ENCODE measurements around the gene DLG3. TPM values are rescaled to one million over a fixed set of nuclear protein-coding genes. Genes with fewer than 3 reads are reported as not detected.
A peak's percentile ranks its signal among the peaks of the same experiment; 100 is the strongest.

The DLG3 gene
- total and polyA plus RNA-seq, 2 donors from 2014 or later, result 14.2 to 38.3 TPM

GRCh38 chrX:70446380-70447350 lies 2.0 kb downstream of the DLG3 start:
- Histone ChIP-seq H3K4me1 (ENCODE audit: control insufficient read depth in 2 of 3, insufficient read depth in 2 of 3, low read depth in 1 of 3, low read length in 3 of 3) (no peaks in the 10 kb centered on the region), H3K27ac (ENCODE audit: low read depth in 2 of 2, low read length in 2 of 2) (no peak overlapping the region), H3K4me3 (ENCODE audit: low read length in 3 of 3) (no peak overlapping the region), H3K9ac (ENCODE audit: low read length in 3 of 3) (no peak overlapping the region), H3K9me3 (ENCODE audit: control insufficient read depth in 2 of 3, insufficient read depth in 1 of 3, low read length in 3 of 3) (no peaks in the 10 kb centered on the region), H3K27me3 (ENCODE audit: control insufficient read depth, insufficient read depth, low read length) (peaks cover 2% of the 10 kb centered on the region), H3K36me3 (ENCODE audit: control insufficient read depth in 2 of 3, insufficient read depth in 3 of 3, low read length in 3 of 3) (no peaks in the 10 kb centered on the region)
- DNase-seq, result no peak
- no peak for FAIRE-seq
- TF ChIP-seq, protein P1, sequence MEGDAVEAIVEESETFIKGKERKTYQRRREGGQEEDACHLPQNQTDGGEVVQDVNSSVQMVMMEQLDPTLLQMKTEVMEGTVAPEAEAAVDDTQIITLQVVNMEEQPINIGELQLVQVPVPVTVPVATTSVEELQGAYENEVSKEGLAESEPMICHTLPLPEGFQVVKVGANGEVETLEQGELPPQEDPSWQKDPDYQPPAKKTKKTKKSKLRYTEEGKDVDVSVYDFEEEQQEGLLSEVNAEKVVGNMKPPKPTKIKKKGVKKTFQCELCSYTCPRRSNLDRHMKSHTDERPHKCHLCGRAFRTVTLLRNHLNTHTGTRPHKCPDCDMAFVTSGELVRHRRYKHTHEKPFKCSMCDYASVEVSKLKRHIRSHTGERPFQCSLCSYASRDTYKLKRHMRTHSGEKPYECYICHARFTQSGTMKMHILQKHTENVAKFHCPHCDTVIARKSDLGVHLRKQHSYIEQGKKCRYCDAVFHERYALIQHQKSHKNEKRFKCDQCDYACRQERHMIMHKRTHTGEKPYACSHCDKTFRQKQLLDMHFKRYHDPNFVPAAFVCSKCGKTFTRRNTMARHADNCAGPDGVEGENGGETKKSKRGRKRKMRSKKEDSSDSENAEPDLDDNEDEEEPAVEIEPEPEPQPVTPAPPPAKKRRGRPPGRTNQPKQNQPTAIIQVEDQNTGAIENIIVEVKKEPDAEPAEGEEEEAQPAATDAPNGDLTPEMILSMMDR (IDR thresholded peaks at IDR 0.05; ENCODE audit: borderline replicate concordance, extremely low read depth, insufficient read depth), result no peak
- intact Hi-C loops (cut with DNase I), result no loop called here

- H3K27me3 ChIP-seq (ENCODE audit: control insufficient read depth, insufficient read depth, low read length), result no peaks in the 10 kb centered on the region
- FAIRE-seq, result no peak
- intact Hi-C loops (cut with DNase I), result no loop called here
- H3K9me3 ChIP-seq (ENCODE audit: control insufficient read depth in 2 of 3, insufficient read depth in 1 of 3, low read length in 3 of 3), result no peaks in the 10 kb centered on the region
- no peak for DNase-seq
- H3K36me3 ChIP-seq (ENCODE audit: control insufficient read depth in 2 of 3, insufficient read depth in 3 of 3, low read length in 3 of 3), result no peaks in the 10 kb centered on the region
- H3K9ac ChIP-seq (ENCODE audit: low read length in 3 of 3), result no peak overlapping the region
- H3K4me1 ChIP-seq (ENCODE audit: control insufficient read depth in 2 of 3, insufficient read depth in 2 of 3, low read depth in 1 of 3, low read length in 3 of 3), result no peaks in the 10 kb centered on the region
- no peak overlapping the region for H3K27ac ChIP-seq (ENCODE audit: low read depth in 2 of 2, low read length in 2 of 2)
- no peak overlapping the region for H3K4me3 ChIP-seq (ENCODE audit: low read length in 3 of 3)
- TF ChIP-seq, protein P1 (IDR thresholded peaks at IDR 0.05; ENCODE audit: borderline replicate concordance, extremely low read depth, insufficient read depth), result no peak
Measured at GRCh38 chrX:70449457-70449966, 4.9 kb downstream of the DLG3 start.

DNA sequence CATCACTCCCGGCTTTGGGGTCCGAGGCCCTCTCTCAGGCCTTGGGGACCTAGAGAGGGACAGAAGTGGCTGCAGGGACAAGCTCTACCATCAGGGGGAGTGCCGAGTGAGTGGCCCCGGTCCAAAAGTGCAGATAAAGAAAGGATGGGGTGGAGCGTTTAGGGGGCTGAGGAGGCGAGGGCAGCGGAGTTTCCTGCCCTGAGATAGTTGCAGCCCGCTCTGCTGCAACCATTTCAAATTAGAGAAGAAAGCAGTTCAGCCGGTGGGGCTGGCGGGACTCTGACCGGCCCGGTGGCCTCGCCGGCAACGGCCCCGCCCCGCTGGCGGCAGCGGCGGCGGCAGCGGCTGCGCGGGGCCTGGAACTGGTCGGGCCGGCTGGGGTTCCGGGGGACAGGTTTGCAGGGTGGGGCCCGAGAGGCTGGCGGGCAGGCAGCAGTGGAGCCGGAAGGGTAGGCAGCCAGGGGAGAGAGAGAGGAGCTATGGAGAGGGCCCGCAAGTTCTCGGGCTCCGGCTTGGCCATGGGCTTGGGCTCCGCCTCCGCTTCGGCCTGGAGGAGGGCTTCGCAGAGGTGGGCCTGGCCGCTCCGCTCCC lies 7.6 kb downstream of the DLG3 start:
- Histone ChIP-seq H3K27me3 (ENCODE audit: control insufficient read depth, insufficient read depth, low read length) (no peaks in the 10 kb centered on the region), H3K27ac (ENCODE audit: low read depth in 2 of 2, low read length in 2 of 2) (no peak overlapping the region), H3K9me3 (ENCODE audit: control insufficient read depth in 2 of 3, insufficient read depth in 1 of 3, low read length in 3 of 3) (no peaks in the 10 kb centered on the region), H3K4me1 (ENCODE audit: control insufficient read depth in 2 of 3, insufficient read depth in 2 of 3, low read depth in 1 of 3, low read length in 3 of 3) (peaks cover 0 to 3% (median 0%) of the 10 kb centered on the region in 3 donors), H3K36me3 (ENCODE audit: control insufficient read depth in 2 of 3, insufficient read depth in 3 of 3, low read length in 3 of 3) (no peaks in the 10 kb centered on the region), H3K4me3 (ENCODE audit: low read length in 3 of 3) (peak overlapping the region; percentile 24 to 63 (median 54)), H3K9ac (ENCODE audit: low read length in 3 of 3) (peak overlapping the region in 1 of 3 donors; percentile 40)
- intact Hi-C loops (cut with DNase I), result no loop called here
- peak; percentile 57 to 82 (median 69) for DNase-seq
- no peak for FAIRE-seq
- TF ChIP-seq, protein P1 (IDR thresholded peaks at IDR 0.05; ENCODE audit: borderline replicate concordance, extremely low read depth, insufficient read depth), result peak; percentile 50

Measured in kidney (tissue), 14 donors.